Gastrocnemius medialis (tissue), 4 donors: ENCODE measurements around the gene STK35. TPM values are rescaled to one million over a fixed set of nuclear protein-coding genes. Genes with fewer than 3 reads are reported as not detected.

Source experiments
- ATAC-seq, 2 donors: fragments of 150-250 bp; one replicate each; pipeline ENCODE4 v1.9.1; 2016
- DNase-seq, 2 donors: peaks; one replicate each; pipeline ENCODE4 v3.0.0-alpha.2; 2019
- H3K27ac ChIP-seq, 4 donors: fragments of 200-600 bp; sonication (generic); 1 replicate in 1 of 4; 2 replicates in 3 of 4; pipeline ENCODE4 v1.5.1; 2016 to 2018; ENCODE audit warnings: mild to moderate bottlenecking in 2 of 4, moderate library complexity in 1 of 4
- H3K27me3 ChIP-seq, 3 donors: fragments of 200-600 bp; sonication (generic) in 2 of 3; 1 replicate in 1 of 3; 2 replicates in 2 of 3; pipeline versions ENCODE4 v1.5.1 to v1.6.0; 2016 to 2019; ENCODE audit warnings: mild to moderate bottlenecking in 1 of 3, moderate library complexity in 1 of 3
- H3K36me3 ChIP-seq, 2 donors: fragments of 200-600 bp; sonication (generic) in 1 of 2; one replicate each; pipeline ENCODE4 v1.5.1; 2017 to 2018
- H3K4me1 ChIP-seq, 2 donors: fragments of 200-600 bp; sonication (generic) in 1 of 2; one replicate each; pipeline ENCODE4 v1.5.1; 2016 to 2017; ENCODE audit warnings: mild to moderate bottlenecking in 2 of 2
- H3K4me3 ChIP-seq, 4 donors: fragments of 200-600 bp; sonication (generic) in 3 of 4; 1 replicate in 1 of 4; 2 replicates in 3 of 4; pipeline ENCODE4 v1.5.1; 2016 to 2019; ENCODE audit warnings: mild to moderate bottlenecking in 2 of 4
- H3K9me3 ChIP-seq, 3 donors: fragments of 200-600 bp; sonication (generic) in 2 of 3; 1 replicate in 1 of 3; 2 replicates in 2 of 3; pipeline ENCODE4 v1.5.1; 2016 to 2019
- POLR2A ChIP-seq, 2 donors: fragments of 450-650 bp; IDR thresholded peaks; one replicate each; pipeline ENCODE4 v1.6.1; 2017; ENCODE audit warnings: antibody characterized with exemption in 2 of 2, mild to moderate bottlenecking in 2 of 2, moderate library complexity in 2 of 2
- in situ Hi-C, 4 donors: fragments of 200-750 bp; cut with MboI; loops; one replicate each; pipeline versions ENCODE4 v1.15.0 to v1.8.0; 2017; ENCODE audit warnings: low sequenced_read_pairs in 4 of 4
- intact Hi-C: fragments of 100-400 bp; cut with DNase I; formaldehyde crosslinking; loops from one replicate; pipeline ENCODE4 v1.15.1; 2023; ENCODE audit warnings: low total_unique reads
- total RNA-seq, 4 donors: library from RNA; depleted of rRNA; stranded (reverse); fragments of >200 nt; gene quantifications; one replicate each; pipeline versions ENCODE4 v1.1.0 to v1.2.3, GENCODE V29; 2016
- TF ChIP-seq, protein P1 (sequence below), 5 experiments: fragments of 450-650 bp in 3 of 5; fragments of 200-600 bp in 2 of 5; sonication (generic) in 2 of 5; IDR thresholded peaks in 4 of 5; conservative IDR thresholded peaks in 1 of 5; 1 replicate in 4 of 5; 2 replicates in 1 of 5; pipeline ENCODE4 v1.5.1; 2016 to 2019; ENCODE audit warnings: antibody characterized with exemption in 5 of 5, mild to moderate bottlenecking in 3 of 5, moderate library complexity in 3 of 5

STK35 gene
- total RNA-seq, 4 donors from 2014 or later, result 2.9 to 9.1 (median 6.3) TPM

DNA sequence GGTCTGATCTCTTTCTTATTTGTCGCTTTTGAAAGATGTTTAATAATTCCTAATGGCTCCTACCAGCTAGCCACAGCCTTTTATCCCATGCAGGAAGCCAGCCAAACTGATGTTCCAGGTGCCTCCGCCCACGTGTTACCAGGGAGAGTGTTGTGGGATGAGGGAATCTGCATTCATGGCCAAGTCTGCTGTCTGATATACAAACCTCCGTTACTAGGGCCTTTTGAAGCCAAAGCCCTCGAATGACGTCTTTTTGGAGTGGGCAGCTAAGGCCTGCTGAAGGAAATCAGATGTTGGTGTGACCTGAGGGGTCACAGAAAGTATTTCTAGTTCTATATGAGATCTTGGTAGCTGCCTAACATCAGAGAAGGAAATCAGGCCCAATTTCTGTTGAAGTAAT lies 21.3 kb downstream of the STK35 start:
- H3K27me3 ChIP-seq, result no peaks in the 10 kb centered on the region
- no peak overlapping the region for H3K4me3 ChIP-seq
- no peak for ATAC-seq
- no peak for DNase-seq
- no peaks in the 10 kb centered on the region for H3K9me3 ChIP-seq
- intact Hi-C loops, result no loop called here
- H3K36me3 ChIP-seq, result peaks cover 0 to 7% of the 10 kb centered on the region in 2 donors
- in situ Hi-C loops, result no loop called here
- TF ChIP-seq, protein P1, sequence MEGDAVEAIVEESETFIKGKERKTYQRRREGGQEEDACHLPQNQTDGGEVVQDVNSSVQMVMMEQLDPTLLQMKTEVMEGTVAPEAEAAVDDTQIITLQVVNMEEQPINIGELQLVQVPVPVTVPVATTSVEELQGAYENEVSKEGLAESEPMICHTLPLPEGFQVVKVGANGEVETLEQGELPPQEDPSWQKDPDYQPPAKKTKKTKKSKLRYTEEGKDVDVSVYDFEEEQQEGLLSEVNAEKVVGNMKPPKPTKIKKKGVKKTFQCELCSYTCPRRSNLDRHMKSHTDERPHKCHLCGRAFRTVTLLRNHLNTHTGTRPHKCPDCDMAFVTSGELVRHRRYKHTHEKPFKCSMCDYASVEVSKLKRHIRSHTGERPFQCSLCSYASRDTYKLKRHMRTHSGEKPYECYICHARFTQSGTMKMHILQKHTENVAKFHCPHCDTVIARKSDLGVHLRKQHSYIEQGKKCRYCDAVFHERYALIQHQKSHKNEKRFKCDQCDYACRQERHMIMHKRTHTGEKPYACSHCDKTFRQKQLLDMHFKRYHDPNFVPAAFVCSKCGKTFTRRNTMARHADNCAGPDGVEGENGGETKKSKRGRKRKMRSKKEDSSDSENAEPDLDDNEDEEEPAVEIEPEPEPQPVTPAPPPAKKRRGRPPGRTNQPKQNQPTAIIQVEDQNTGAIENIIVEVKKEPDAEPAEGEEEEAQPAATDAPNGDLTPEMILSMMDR (IDR thresholded peaks at IDR 0.05 in 4 of 5, conservative IDR thresholded peaks at IDR 0.05 in 1 of 5), result no peak
- no peak for TF ChIP-seq POLR2A (IDR thresholded peaks at IDR 0.05)
- H3K27ac ChIP-seq, result no peak overlapping the region
- peaks cover 54 to 71% of the 10 kb centered on the region in 2 donors for H3K4me1 ChIP-seq

DNA sequence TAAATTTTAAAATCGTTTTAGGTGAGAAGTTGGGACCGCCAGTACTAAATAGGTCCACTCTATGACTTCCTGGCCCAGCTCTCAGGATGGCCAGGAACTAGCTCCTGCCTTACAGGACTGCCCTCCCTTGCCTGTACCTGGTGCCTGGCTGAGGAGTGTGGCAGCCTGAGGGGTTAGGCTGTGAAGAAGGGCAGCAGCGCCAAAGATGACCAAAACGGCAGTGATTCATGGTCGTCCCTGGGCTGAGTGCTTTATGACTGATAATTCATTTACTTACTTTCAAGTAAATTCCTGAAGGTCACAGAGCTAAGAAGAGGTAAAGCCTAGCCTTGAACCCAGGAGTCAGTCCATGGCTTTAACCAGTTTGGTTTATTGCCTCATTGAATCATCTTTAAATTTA lies 22.1 kb downstream of the STK35 start:
- no peaks in the 10 kb centered on the region for H3K27me3 ChIP-seq
- DNase-seq (no peak), ATAC-seq (no peak)
- H3K27ac ChIP-seq, result no peak overlapping the region
- H3K36me3 ChIP-seq, result peaks cover 0 to 3% of the 10 kb centered on the region in 2 donors
- intact Hi-C loops (no loop called here), in situ Hi-C loops (no loop called here)
- TF ChIP-seq POLR2A (IDR thresholded peaks at IDR 0.05), result no peak
- TF ChIP-seq, protein P1 (IDR thresholded peaks at IDR 0.05 in 4 of 5, conservative IDR thresholded peaks at IDR 0.05 in 1 of 5), result no peak
- peaks cover 54 to 68% of the 10 kb centered on the region in 2 donors for H3K4me1 ChIP-seq
- no peak overlapping the region for H3K4me3 ChIP-seq
- H3K9me3 ChIP-seq, result no peaks in the 10 kb centered on the region

DNA sequence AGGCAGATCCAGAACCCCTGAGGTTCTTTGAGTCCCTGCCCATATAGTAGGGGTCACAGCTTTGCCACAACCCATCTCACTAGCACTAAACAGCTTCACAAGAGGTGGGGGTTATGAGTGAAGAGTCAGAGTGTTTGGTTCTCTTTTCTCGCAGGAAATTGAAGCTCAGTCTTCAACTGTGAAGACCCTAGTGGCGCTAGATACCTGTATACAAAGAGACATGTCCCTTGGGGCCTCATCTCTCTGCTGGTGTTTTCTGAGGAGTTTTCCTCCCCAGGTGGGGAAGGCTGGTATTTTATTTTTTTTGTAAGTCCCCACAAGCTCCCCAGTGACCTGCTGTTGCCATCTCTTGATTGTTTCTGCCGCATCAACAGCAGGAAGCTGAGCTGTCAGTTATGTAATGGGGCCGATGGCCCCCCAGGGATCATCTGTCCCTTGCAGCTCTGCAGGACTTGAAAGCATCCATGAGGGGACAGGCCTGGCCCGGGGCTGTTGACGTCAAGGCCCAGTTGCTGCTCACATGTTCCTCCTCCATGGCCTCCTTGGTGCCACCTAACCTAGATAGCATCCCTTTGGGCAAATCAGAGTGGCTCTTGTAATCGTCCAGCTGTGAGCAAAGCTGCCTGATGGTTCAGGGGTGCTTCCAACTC lies 23.1 kb downstream of the STK35 start:
- DNase-seq, result no peak
- Histone ChIP-seq H3K4me1 (peaks cover 51 to 60% of the 10 kb centered on the region in 2 donors), H3K4me3 (no peak overlapping the region), H3K9me3 (no peaks in the 10 kb centered on the region), H3K27me3 (no peaks in the 10 kb centered on the region), H3K36me3 (no peaks in the 10 kb centered on the region), H3K27ac (peak overlapping the region in 2 of 4 donors; percentile 19 to 37)
- no peak for TF ChIP-seq POLR2A (IDR thresholded peaks at IDR 0.05)
- TF ChIP-seq, protein P1 (IDR thresholded peaks at IDR 0.05 in 4 of 5, conservative IDR thresholded peaks at IDR 0.05 in 1 of 5), result no peak
- intact Hi-C loops (no loop called here), in situ Hi-C loops (no loop called here)
- ATAC-seq, result peak in 1 of 2 donors; percentile 34

DNA sequence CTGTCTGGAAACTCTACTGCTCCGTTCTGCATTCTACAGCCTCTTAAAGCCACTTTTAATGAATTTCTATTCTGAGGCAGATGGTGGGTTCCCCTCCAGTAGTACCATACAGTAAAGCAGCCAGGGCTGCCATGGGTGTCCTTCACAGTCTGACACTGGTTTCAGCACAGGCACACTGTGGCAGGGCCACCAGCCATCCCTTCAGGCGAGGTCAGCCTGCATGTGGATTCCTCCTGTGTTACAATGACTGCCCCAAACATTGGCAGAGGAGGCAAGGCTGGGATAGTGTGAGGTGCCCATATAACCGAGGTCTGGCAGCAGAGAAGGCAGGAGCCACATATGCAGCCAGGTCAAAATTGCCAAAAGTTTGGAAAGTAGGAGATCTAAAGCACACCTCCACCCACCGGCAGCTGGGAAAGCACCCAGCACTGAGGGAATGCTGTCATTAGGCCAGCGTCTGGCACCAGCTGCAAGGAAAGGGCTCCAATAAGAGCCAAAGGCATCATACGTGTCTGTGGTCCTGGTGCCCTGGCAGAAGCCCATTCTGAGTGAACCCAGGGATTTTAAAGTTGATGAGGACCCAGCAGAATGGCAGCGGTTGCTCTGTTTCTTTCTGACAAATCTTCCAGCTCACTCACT lies 24.0 kb downstream of the STK35 start:
- H3K27me3 ChIP-seq, result no peaks in the 10 kb centered on the region
- TF ChIP-seq, protein P1 (IDR thresholded peaks at IDR 0.05 in 4 of 5, conservative IDR thresholded peaks at IDR 0.05 in 1 of 5), result no peak
- TF ChIP-seq POLR2A (IDR thresholded peaks at IDR 0.05), result no peak
- DNase-seq (no peak), ATAC-seq (peak; percentile 30 to 49)
- in situ Hi-C loops, result no loop called here
- H3K36me3 ChIP-seq, result no peaks in the 10 kb centered on the region
- peak overlapping the region in 2 of 4 donors; percentile 4 to 37 for H3K27ac ChIP-seq
- no peaks in the 10 kb centered on the region for H3K9me3 ChIP-seq
- H3K4me3 ChIP-seq, result no peak overlapping the region
- H3K4me1 ChIP-seq, result peaks cover 53 to 63% of the 10 kb centered on the region in 2 donors
- intact Hi-C loops, result no loop called here
